Upper lobe of left lung (tissue), 4 donors: Measurements from ENCODE around the gene HMGN4.

Experiments used
- EP300 ChIP-seq, 4 donors: sonication (generic); formaldehyde crosslinking; IDR thresholded peaks; one replicate each; pipeline ENCODE4 v1.5.1; 2017; ENCODE audit warnings: antibody characterized with exemption in 4 of 4, control low read depth in 2 of 4
- POLR2A ChIP-seq, 4 donors: fragments of 450-650 bp; IDR thresholded peaks; one replicate each; pipeline ENCODE4 v1.5.1; 2016 to 2017; ENCODE audit warnings: antibody characterized with exemption in 4 of 4, mild to moderate bottlenecking in 2 of 4
- POLR2AphosphoS5 ChIP-seq, 2 donors: sonication (generic); formaldehyde crosslinking; IDR thresholded peaks; one replicate each; pipeline ENCODE4 v1.5.1; 2017; ENCODE audit warnings: antibody characterized with exemption in 2 of 2
- TF ChIP-seq, protein P1 (sequence below), 6 experiments: fragments of 450-650 bp in 4 of 6; fragments of 200-600 bp in 2 of 6; sonication (generic) in 2 of 6; IDR thresholded peaks; one replicate each; pipeline ENCODE4 v1.5.1; 2016 to 2019; ENCODE audit warnings: antibody characterized with exemption in 6 of 6

GRCh38 chr6:26581164-26581915, 43.2 kb downstream of the HMGN4 start:
- TF ChIP-seq, protein P1, sequence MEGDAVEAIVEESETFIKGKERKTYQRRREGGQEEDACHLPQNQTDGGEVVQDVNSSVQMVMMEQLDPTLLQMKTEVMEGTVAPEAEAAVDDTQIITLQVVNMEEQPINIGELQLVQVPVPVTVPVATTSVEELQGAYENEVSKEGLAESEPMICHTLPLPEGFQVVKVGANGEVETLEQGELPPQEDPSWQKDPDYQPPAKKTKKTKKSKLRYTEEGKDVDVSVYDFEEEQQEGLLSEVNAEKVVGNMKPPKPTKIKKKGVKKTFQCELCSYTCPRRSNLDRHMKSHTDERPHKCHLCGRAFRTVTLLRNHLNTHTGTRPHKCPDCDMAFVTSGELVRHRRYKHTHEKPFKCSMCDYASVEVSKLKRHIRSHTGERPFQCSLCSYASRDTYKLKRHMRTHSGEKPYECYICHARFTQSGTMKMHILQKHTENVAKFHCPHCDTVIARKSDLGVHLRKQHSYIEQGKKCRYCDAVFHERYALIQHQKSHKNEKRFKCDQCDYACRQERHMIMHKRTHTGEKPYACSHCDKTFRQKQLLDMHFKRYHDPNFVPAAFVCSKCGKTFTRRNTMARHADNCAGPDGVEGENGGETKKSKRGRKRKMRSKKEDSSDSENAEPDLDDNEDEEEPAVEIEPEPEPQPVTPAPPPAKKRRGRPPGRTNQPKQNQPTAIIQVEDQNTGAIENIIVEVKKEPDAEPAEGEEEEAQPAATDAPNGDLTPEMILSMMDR (IDR thresholded peaks at IDR 0.05) = no peak
- no peak for TF ChIP-seq POLR2A (IDR thresholded peaks at IDR 0.05)
- no peak for TF ChIP-seq POLR2AphosphoS5 (IDR thresholded peaks at IDR 0.05)
- no peak for TF ChIP-seq EP300 (IDR thresholded peaks at IDR 0.05)
